ENCODE measurements around the gene MDGA2. TPM values are rescaled to one million over a fixed set of nuclear protein-coding genes. Genes with fewer than 3 reads are reported as not detected.

The MDGA2 gene
- polyA plus RNA-seq, 3 donors from 2014 or later, result not detected

GRCh38 chr14:47509957-47510356, 165.4 kb downstream of the MDGA2 start:
- Mint-ChIP-seq H3K4me1 (no peaks in the 10 kb centered on the region), H3K9me3 (peaks cover 13 to 43% (median 18%) of the 10 kb centered on the region in 6 donors), H3K27ac (no peak overlapping the region)

DNA sequence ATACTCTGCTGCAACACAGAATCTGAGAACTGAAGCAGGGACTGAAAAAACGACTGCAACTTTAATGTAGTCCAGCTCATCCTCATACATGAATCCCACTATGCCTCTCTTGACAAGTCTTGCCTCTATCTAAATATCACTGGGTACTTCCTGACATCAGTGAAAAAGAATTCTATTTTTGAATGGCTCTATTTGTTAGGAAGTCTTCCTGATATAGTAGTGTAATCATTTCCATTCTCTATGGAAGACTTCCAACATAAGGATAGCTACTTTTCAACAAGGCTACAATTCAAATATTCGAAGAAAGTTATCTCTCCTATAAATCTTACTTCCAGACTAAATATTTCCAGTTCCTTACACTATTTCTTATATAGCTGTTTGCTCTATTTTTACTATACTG, 167.5 kb downstream of the MDGA2 start:
- H3K27me3 Mint-ChIP-seq (ENCODE audit: low read depth in 3 of 3), result peaks cover 0 to 3% (median 2%) of the 10 kb centered on the region in 3 donors
- DNase-seq, result no peak
- peaks cover 14 to 53% (median 19%) of the 10 kb centered on the region in 6 donors for H3K9me3 Mint-ChIP-seq
- H3K4me1 Mint-ChIP-seq, result no peaks in the 10 kb centered on the region
- no peaks in the 10 kb centered on the region for H3K36me3 Mint-ChIP-seq
- no peak overlapping the region for H3K27ac Mint-ChIP-seq
- no peak overlapping the region for H3K4me3 Mint-ChIP-seq

More at GRCh38 chr14:47509957-47510356, 165.4 kb downstream of the MDGA2 start:
- H3K27me3 Mint-ChIP-seq (ENCODE audit: low read depth in 3 of 3), result peaks cover 0 to 2% (median 1%) of the 10 kb centered on the region in 3 donors
- no peak for DNase-seq
- H3K36me3 Mint-ChIP-seq, result no peaks in the 10 kb centered on the region
- H3K4me3 Mint-ChIP-seq, result no peak overlapping the region

- H3K4me3 Mint-ChIP-seq, result no peak overlapping the region
- H3K9me3 Mint-ChIP-seq, result peaks cover 3 to 34% (median 11%) of the 10 kb centered on the region in 6 donors
- no peak overlapping the region for H3K27ac Mint-ChIP-seq
- peaks cover 0 to 1% (median 0%) of the 10 kb centered on the region in 3 donors for H3K27me3 Mint-ChIP-seq (ENCODE audit: low read depth in 3 of 3)
- H3K4me1 Mint-ChIP-seq, result no peaks in the 10 kb centered on the region
- no peaks in the 10 kb centered on the region for H3K36me3 Mint-ChIP-seq
- DNase-seq, result no peak
Measured at GRCh38 chr14:47500369-47500768, 175.0 kb downstream of the MDGA2 start.

GRCh38 chr14:47490766-47491165, 184.6 kb downstream of the MDGA2 start:
- Mint-ChIP-seq H3K9me3 (peaks cover 6 to 42% (median 21%) of the 10 kb centered on the region in 6 donors), H3K27me3 (ENCODE audit: low read depth in 3 of 3) (peaks cover 0 to 4% (median 0%) of the 10 kb centered on the region in 3 donors), H3K36me3 (no peaks in the 10 kb centered on the region), H3K4me3 (no peak overlapping the region), H3K4me1 (no peaks in the 10 kb centered on the region), H3K27ac (no peak overlapping the region)
- DNase-seq, result no peak

DNA sequence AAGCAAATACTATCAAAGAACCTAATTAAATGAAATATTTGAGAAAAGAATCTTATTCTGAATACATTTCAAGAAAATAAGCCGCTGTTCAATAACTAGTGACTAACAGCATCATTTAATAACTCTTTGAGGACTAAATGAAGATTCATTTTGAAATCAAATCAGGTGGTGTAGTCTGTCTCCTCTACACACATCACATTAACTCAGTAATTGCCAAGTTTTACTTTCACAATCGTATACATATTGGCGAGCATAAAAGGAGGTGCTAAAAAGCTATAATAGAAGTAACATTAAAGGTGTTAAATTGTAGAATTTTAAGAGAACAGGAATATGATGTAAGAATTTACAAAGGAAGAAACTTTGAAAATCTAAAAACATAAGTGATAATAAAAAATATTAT, 185.1 kb downstream of the MDGA2 start:
- no peak overlapping the region for H3K4me3 Mint-ChIP-seq
- no peaks in the 10 kb centered on the region for H3K4me1 Mint-ChIP-seq
- no peak for DNase-seq
- peaks cover 6 to 39% (median 21%) of the 10 kb centered on the region in 6 donors for H3K9me3 Mint-ChIP-seq
- no peak overlapping the region for H3K27ac Mint-ChIP-seq
- H3K36me3 Mint-ChIP-seq, result no peaks in the 10 kb centered on the region
- H3K27me3 Mint-ChIP-seq (ENCODE audit: low read depth in 3 of 3), result peaks cover 0 to 4% (median 0%) of the 10 kb centered on the region in 3 donors

- Mint-ChIP-seq H3K36me3 (no peaks in the 10 kb centered on the region), H3K4me1 (no peaks in the 10 kb centered on the region), H3K27me3 (ENCODE audit: low read depth in 3 of 3) (peaks cover 0 to 4% (median 0%) of the 10 kb centered on the region in 3 donors), H3K27ac (no peak overlapping the region), H3K4me3 (no peak overlapping the region), H3K9me3 (peaks cover 13 to 46% (median 30%) of the 10 kb centered on the region in 6 donors)
- DNase-seq, result no peak
Measured at GRCh38 chr14:47485421-47485820, 190.0 kb downstream of the MDGA2 start.

DNA sequence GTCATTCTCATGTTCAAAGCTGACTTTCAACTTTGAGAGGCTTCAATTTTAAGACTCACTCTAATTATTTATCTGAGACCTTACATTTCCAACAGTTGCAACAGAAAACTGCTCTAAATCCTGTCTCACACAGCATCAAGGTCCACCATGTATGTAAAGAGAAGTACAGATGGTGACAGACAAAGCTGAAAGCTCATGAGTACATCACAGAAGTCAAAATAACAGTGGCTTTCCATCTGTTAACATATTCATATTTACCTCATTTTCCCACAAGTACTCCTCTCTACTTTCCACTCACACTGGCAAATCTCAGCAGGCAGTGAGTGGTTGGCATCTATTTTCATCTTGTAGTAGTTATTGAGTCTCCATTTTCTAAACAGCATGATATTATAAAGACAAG, 192.0 kb downstream of the MDGA2 start:
- Mint-ChIP-seq H3K36me3 (no peaks in the 10 kb centered on the region), H3K9me3 (peaks cover 13 to 44% (median 26%) of the 10 kb centered on the region in 6 donors), H3K4me3 (no peak overlapping the region), H3K27me3 (ENCODE audit: low read depth in 3 of 3) (peaks cover 0 to 4% (median 0%) of the 10 kb centered on the region in 3 donors), H3K27ac (no peak overlapping the region), H3K4me1 (no peaks in the 10 kb centered on the region)
- DNase-seq, result no peak

DNA sequence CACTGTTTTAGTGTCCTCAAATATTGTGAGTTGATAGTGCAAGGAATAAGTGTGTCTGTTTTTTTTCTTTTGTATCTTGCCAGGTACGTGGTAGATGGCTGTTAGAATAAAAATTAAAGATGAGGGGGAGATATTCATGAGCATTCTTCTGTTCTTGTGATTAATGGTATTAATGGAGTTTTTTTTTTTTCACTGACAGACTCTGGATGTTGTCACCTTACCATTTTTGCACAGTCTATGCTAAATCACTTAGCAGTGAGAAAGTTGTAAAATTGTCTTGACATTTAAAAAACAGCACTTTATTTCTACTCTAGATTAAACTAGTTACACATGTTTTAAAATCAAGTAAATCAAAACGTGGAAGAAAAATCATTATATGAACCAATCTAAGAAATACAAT, 204.3 kb downstream of the MDGA2 start:
- no peak for DNase-seq
- peaks cover 10 to 42% (median 18%) of the 10 kb centered on the region in 6 donors for H3K9me3 Mint-ChIP-seq
- no peaks in the 10 kb centered on the region for H3K36me3 Mint-ChIP-seq
- H3K27ac Mint-ChIP-seq, result no peak overlapping the region
- H3K4me3 Mint-ChIP-seq, result no peak overlapping the region
- H3K27me3 Mint-ChIP-seq (ENCODE audit: low read depth in 3 of 3), result no peaks in the 10 kb centered on the region
- no peaks in the 10 kb centered on the region for H3K4me1 Mint-ChIP-seq

GRCh38 chr14:47466916-47467315, 208.5 kb downstream of the MDGA2 start:
- Mint-ChIP-seq H3K27ac (no peak overlapping the region), H3K4me3 (no peak overlapping the region), H3K4me1 (no peaks in the 10 kb centered on the region), H3K36me3 (no peaks in the 10 kb centered on the region), H3K27me3 (ENCODE audit: low read depth in 3 of 3) (peaks cover 0 to 2% (median 0%) of the 10 kb centered on the region in 3 donors), H3K9me3 (peaks cover 7 to 48% (median 25%) of the 10 kb centered on the region in 6 donors)
- no peak for DNase-seq

- Mint-ChIP-seq H3K4me1 (no peaks in the 10 kb centered on the region), H3K4me3 (no peak overlapping the region), H3K36me3 (no peaks in the 10 kb centered on the region), H3K9me3 (peaks cover 0 to 29% (median 14%) of the 10 kb centered on the region in 6 donors), H3K27me3 (ENCODE audit: low read depth in 3 of 3) (peaks cover 0 to 1% (median 0%) of the 10 kb centered on the region in 3 donors), H3K27ac (no peak overlapping the region)
- DNase-seq, result no peak
Measured at GRCh38 chr14:47454025-47454424, 221.4 kb downstream of the MDGA2 start.

DNA sequence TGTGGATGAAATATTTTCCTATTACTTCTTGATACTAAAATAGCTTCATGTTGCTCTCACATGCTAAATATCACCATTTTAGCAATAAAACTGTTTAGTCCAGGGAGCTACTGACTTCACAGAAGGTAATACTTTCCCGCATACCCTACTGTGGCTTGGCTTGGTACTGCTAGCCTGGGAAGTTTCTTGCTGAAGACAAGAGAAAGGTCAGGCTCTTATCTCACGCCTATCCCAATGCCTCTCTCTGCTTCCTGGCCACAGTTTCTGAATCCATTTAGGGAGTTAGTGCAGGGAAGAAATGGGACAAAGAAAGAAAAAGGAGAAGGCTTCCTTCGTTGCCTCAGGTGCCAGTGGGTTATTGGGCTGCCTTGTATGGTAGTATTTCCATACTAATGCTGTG, 228.3 kb downstream of the MDGA2 start:
- H3K36me3 Mint-ChIP-seq, result no peaks in the 10 kb centered on the region
- H3K9me3 Mint-ChIP-seq, result peaks cover 5 to 40% (median 21%) of the 10 kb centered on the region in 6 donors

GRCh38 chr14:47442211-47442610, 233.2 kb downstream of the MDGA2 start:
- peaks cover 14 to 36% (median 17%) of the 10 kb centered on the region in 6 donors for H3K9me3 Mint-ChIP-seq
- no peak overlapping the region for H3K27ac Mint-ChIP-seq

More for the DNA sequence above, 228.3 kb downstream of the MDGA2 start:
- H3K4me1 Mint-ChIP-seq, result no peaks in the 10 kb centered on the region
- no peak overlapping the region for H3K4me3 Mint-ChIP-seq
- H3K27ac Mint-ChIP-seq, result no peak overlapping the region
- no peak for DNase-seq
- no peaks in the 10 kb centered on the region for H3K27me3 Mint-ChIP-seq (ENCODE audit: low read depth in 3 of 3)

GRCh38 chr14:47439953-47440352, 235.5 kb downstream of the MDGA2 start:
- H3K27me3 Mint-ChIP-seq (ENCODE audit: low read depth in 3 of 3), result peaks cover 0 to 3% (median 1%) of the 10 kb centered on the region in 3 donors
- H3K9me3 Mint-ChIP-seq, result peaks cover 5 to 26% (median 14%) of the 10 kb centered on the region in 6 donors
- H3K4me3 Mint-ChIP-seq, result no peak overlapping the region
- H3K4me1 Mint-ChIP-seq, result no peaks in the 10 kb centered on the region
- peaks cover 0 to 4% (median 0%) of the 10 kb centered on the region in 3 donors for H3K36me3 Mint-ChIP-seq
- H3K27ac Mint-ChIP-seq, result no peak overlapping the region
- no peak for DNase-seq

More at GRCh38 chr14:47442211-47442610, 233.2 kb downstream of the MDGA2 start:
- DNase-seq, result no peak
- Mint-ChIP-seq H3K27me3 (ENCODE audit: low read depth in 3 of 3) (peaks cover 0 to 3% (median 1%) of the 10 kb centered on the region in 3 donors), H3K4me1 (no peaks in the 10 kb centered on the region), H3K36me3 (peaks cover 0 to 4% (median 0%) of the 10 kb centered on the region in 3 donors), H3K4me3 (no peak overlapping the region)

DNA sequence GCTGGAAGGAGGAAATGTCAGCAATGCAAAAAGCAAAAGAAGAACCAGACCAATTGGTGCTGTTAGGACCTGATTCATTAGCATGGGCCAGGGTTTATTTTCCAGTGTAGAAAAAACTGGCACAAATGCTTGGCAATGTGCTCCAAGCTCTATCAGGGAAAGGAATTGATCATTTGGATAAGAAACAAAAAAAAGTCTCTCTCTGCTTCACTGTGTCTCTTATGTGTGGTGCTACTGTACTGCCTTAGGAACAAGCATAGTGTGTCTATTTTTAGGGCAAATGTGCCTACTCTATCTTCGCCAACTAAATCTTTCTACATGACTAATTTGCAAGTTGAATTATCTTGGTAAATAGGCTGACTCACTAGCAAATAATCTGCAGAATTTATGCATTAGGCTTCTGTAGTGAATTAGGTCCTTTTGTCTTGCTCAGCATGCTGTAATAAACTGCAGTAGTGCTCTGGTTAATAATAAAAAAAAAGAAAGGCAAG, 236.7 kb downstream of the MDGA2 start:
- peaks cover 3 to 24% (median 13%) of the 10 kb centered on the region in 6 donors for H3K9me3 Mint-ChIP-seq
- peaks cover 0 to 4% (median 0%) of the 10 kb centered on the region in 3 donors for H3K36me3 Mint-ChIP-seq
- no peaks in the 10 kb centered on the region for H3K4me1 Mint-ChIP-seq
- no peak overlapping the region for H3K27ac Mint-ChIP-seq
- peaks cover 0 to 3% (median 1%) of the 10 kb centered on the region in 3 donors for H3K27me3 Mint-ChIP-seq (ENCODE audit: low read depth in 3 of 3)
- DNase-seq, result no peak
- no peak overlapping the region for H3K4me3 Mint-ChIP-seq

Data from immature natural killer cell (primary cell).